Activated CD4-positive, alpha-beta T cell treated with anti-CD3 and anti-CD28 coated beads, Interleukin-2, amount 50 U/mL, for 24 hours (primary cell): Measurements from ENCODE around the gene FDCSP.
"Not testable (repeated sequence)": the region's sequence is repeated elsewhere in the genome, so short reads cannot be mapped to it uniquely, and the experiment has no call there.

Source experiments
- DNase-seq, 2 donors: peaks; one replicate each; pipeline ENCODE4 v3.0.0-alpha.2; 2020; ENCODE audit warnings: low read depth in 1 of 2, low spot score in 1 of 2

The FDCSP gene

GRCh38 chr4:70225824-70226223, at the start of gene FDCSP:
Gene FDCSP (plus strand): TSS chr4:70226124. CDS start chr4:70231195, 5,071 bp downstream.
- no peak for DNase-seq

- no peak for DNase-seq
These were observed 48.8 kb upstream of the FDCSP start for GRCh38 chr4:70177090-70177489.

- no peak for DNase-seq
These were observed 47.8 kb upstream of the FDCSP start for GRCh38 chr4:70178075-70178660.

GRCh38 chr4:70179811-70180210, 46.1 kb upstream of the FDCSP start:
- no peak for DNase-seq

GRCh38 chr4:70181864-70182263, 44.1 kb upstream of the FDCSP start:
- no peak for DNase-seq

- no peak for DNase-seq
These were observed 43.3 kb upstream of the FDCSP start for GRCh38 chr4:70182517-70183167.

- peak in 1 of 2 donors; percentile 1 for DNase-seq
These were observed 42.6 kb upstream of the FDCSP start for GRCh38 chr4:70183168-70183939.

GRCh38 chr4:70183940-70184246, 42.0 kb upstream of the FDCSP start:
- DNase-seq, result no peak

- DNase-seq, result no peak
These were observed 38.7 kb upstream of the FDCSP start for GRCh38 chr4:70187216-70187615.

GRCh38 chr4:70190579-70190978, 35.3 kb upstream of the FDCSP start:
- no peak for DNase-seq

GRCh38 chr4:70191647-70192046, 34.3 kb upstream of the FDCSP start:
- no peak for DNase-seq

- DNase-seq, result no peak
These were observed 33.0 kb upstream of the FDCSP start for GRCh38 chr4:70192895-70193294.

- no peak for DNase-seq
These were observed 30.5 kb upstream of the FDCSP start, which contains the start of gene ODAM for GRCh38 chr4:70195425-70195824. Gene ODAM (plus strand): TSS chr4:70195725. CDS start chr4:70196544, 819 bp downstream.

GRCh38 chr4:70196857-70197256, 29.1 kb upstream of the FDCSP start:
- DNase-seq, result no peak

GRCh38 chr4:70197842-70198241, 28.1 kb upstream of the FDCSP start:
- no peak for DNase-seq

- DNase-seq, result no peak
These were observed 22.3 kb upstream of the FDCSP start for GRCh38 chr4:70203601-70204000.

GRCh38 chr4:70212752-70213151, 13.2 kb upstream of the FDCSP start:
- not testable (repeated sequence) for DNase-seq

GRCh38 chr4:70216109-70216508, 9.8 kb upstream of the FDCSP start:
- DNase-seq, result not testable (repeated sequence)

GRCh38 chr4:70216550-70216949, 9.4 kb upstream of the FDCSP start:
- not testable (repeated sequence) for DNase-seq

- DNase-seq, result not testable (repeated sequence)
These were observed 4.5 kb upstream of the FDCSP start for GRCh38 chr4:70221389-70221788.

GRCh38 chr4:70221818-70222217, 4.1 kb upstream of the FDCSP start:
- DNase-seq, result not testable (repeated sequence)

- no peak for DNase-seq
These were observed 10.2 kb downstream of the FDCSP start for GRCh38 chr4:70236125-70236524.
